Neural progenitor cell (in vitro differentiated cells): ENCODE results near the gene FGFBP3. TPM values are rescaled to one million over a fixed set of nuclear protein-coding genes. Genes with fewer than 3 reads are reported as not detected.
A peak's percentile ranks its signal among the peaks of the same experiment; 100 is the strongest.

Experiments
- DNase-seq: peaks from one replicate; pipeline ENCODE4 v3.0.0-alpha.2; 2016; ENCODE audit warnings: low spot score
- H2AFZ ChIP-seq: fragments of 200-600 bp; sonication (generic); replicated peaks from 2 replicates; pipeline ENCODE4 v1.6.1; 2016; ENCODE audit warnings: antibody characterized with exemption
- H3F3A ChIP-seq: fragments of 200-600 bp; sonication (generic); 2 replicates; pipeline ENCODE4 v1.6.1; 2016; ENCODE audit warnings: antibody characterized with exemption, low read depth
- H3K27ac ChIP-seq: fragments of 200-600 bp; sonication (generic); 2 replicates; pipeline ENCODE4 v1.5.1; 2016; ENCODE audit warnings: mild to moderate bottlenecking
- H3K27me3 ChIP-seq: fragments of 200-600 bp; sonication (generic); 2 replicates; pipeline ENCODE4 v1.6.1; 2016; ENCODE audit warnings: mild to moderate bottlenecking, moderate library complexity
- H3K36me3 ChIP-seq: fragments of 200-600 bp; sonication (generic); 2 replicates; pipeline ENCODE4 v1.5.1; 2016
- H3K4me1 ChIP-seq: fragments of 200-600 bp; sonication (generic); 2 replicates; pipeline ENCODE4 v1.6.1; 2016; ENCODE audit warnings: mixed run types
- H3K4me2 ChIP-seq: fragments of 200-600 bp; sonication (generic); 2 replicates; pipeline ENCODE4 v1.6.1; 2016
- H3K4me3 ChIP-seq: fragments of 200-600 bp; sonication (generic); 2 replicates; pipeline ENCODE4 v1.5.1; 2016
- H3K79me2 ChIP-seq: fragments of 200-600 bp; sonication (generic); 2 replicates; pipeline ENCODE4 v1.6.1; 2016; ENCODE audit warnings: low read depth
- H3K9ac ChIP-seq: fragments of 200-600 bp; sonication (generic); 2 replicates; pipeline ENCODE4 v1.6.1; 2016
- H3K9me3 ChIP-seq: fragments of 200-600 bp; sonication (generic); 2 replicates; pipeline ENCODE4 v1.5.1; 2016; ENCODE audit warnings: low read depth
- H4K20me1 ChIP-seq: fragments of 200-600 bp; sonication (generic); 2 replicates; pipeline ENCODE4 v1.6.1; 2016; ENCODE audit warnings: low read depth
- H3K27ac Mint-ChIP-seq: 3 replicates; pipeline ENCODE4 v1.8.0; 2021; ENCODE audit warnings: mixed read lengths
- H3K27me3 Mint-ChIP-seq: 2 replicates; pipeline ENCODE4 v1.8.0; 2022; ENCODE audit warnings: low read depth, mild to moderate bottlenecking, inconsistent platforms, moderate library complexity, mixed read lengths; ENCODE audit not compliant: insufficient read depth
- H3K36me3 Mint-ChIP-seq: 3 replicates; pipeline ENCODE4 v1.8.0; 2021; ENCODE audit warnings: mixed read lengths
- H3K4me1 Mint-ChIP-seq: 3 replicates; pipeline ENCODE4 v1.8.0; 2021; ENCODE audit warnings: mixed read lengths
- H3K4me3 Mint-ChIP-seq: 3 replicates; pipeline ENCODE4 v1.8.0; 2021; ENCODE audit warnings: mild to moderate bottlenecking, moderate library complexity, mixed read lengths
- H3K9me3 Mint-ChIP-seq: 3 replicates; pipeline ENCODE4 v1.8.0; 2020; ENCODE audit warnings: mixed read lengths
- EZH2 ChIP-seq: fragments of 200-600 bp; sonication (generic); IDR thresholded peaks from 2 replicates; pipeline ENCODE4 v1.6.1; 2017; ENCODE audit warnings: antibody characterized with exemption, mild to moderate bottlenecking, moderate library complexity
- EZH2phosphoT487 ChIP-seq: fragments of 200-600 bp; sonication (generic); IDR thresholded peaks from 2 replicates; pipeline ENCODE4 v1.6.1; 2017; ENCODE audit warnings: antibody characterized with exemption
- total RNA-seq: library from RNA; depleted of rRNA; stranded (reverse); fragments of >200 nt; gene quantifications from 2 replicates; pipeline ENCODE4 v1.2.3, GENCODE V29; 2015; ENCODE audit warnings: low replicate concordance
- TF ChIP-seq, protein P1 (sequence below): fragments of 200-600 bp; sonication (generic); IDR thresholded peaks from 2 replicates; pipeline ENCODE4 v1.5.1; 2017; ENCODE audit warnings: antibody characterized with exemption, mild to moderate bottlenecking

The FGFBP3 gene
- total RNA-seq, 1 donor from 2014 or later, result 14.0 TPM

DNA sequence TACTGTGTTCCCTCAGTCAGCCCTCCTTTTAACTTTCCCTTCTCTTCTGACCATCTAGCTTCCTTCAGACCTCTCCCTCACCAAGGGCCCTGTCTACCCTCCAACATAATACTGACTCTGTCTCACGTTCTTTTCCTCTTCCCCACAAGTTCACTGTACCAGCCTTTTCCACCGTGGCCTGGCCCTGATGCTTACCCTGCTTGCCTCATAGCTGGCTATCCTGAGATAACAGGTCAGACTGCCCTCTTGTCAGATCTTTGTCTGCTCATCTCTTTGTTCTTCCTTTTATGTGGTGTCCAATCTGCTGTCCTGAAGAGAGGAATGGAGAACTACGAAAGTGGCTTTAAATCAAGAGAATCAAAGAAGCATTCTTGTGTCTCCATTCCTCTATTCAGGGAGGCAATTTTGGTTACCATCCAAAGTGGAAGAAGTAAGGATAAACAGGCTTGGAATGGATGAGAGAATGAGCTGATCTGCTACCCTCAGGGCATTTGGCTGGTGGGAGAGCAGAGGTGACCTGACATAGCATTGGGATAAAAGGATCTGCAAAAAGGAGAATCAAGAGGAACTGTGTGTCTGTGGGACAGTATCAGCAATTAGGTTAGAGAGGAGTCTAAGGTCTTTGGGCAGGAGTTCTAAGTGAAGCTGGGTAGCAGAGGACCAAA lies 22.4 kb upstream of the FGFBP3 start:
- Mint-ChIP-seq H3K27ac (no peak overlapping the region), H3K9me3 (no peaks in the 10 kb centered on the region), H3K4me3 (no peak overlapping the region), H3K4me1 (peaks cover 7% of the 10 kb centered on the region), H3K27me3 (no peaks in the 10 kb centered on the region), H3K36me3 (peaks cover 38% of the 10 kb centered on the region)
- no peaks in the 10 kb centered on the region for H3K4me1 ChIP-seq
- no peak overlapping the region for H2AFZ ChIP-seq
- peaks cover 90% of the 10 kb centered on the region for H4K20me1 ChIP-seq
- no peaks in the 10 kb centered on the region for H3K27me3 ChIP-seq
- H3K4me2 ChIP-seq, result no peak overlapping the region
- H3K36me3 ChIP-seq, result peaks cover 9% of the 10 kb centered on the region
- no peak overlapping the region for H3K9ac ChIP-seq
- TF ChIP-seq EZH2, result no peak
- TF ChIP-seq EZH2phosphoT487, result no peak
- TF ChIP-seq, protein P1, sequence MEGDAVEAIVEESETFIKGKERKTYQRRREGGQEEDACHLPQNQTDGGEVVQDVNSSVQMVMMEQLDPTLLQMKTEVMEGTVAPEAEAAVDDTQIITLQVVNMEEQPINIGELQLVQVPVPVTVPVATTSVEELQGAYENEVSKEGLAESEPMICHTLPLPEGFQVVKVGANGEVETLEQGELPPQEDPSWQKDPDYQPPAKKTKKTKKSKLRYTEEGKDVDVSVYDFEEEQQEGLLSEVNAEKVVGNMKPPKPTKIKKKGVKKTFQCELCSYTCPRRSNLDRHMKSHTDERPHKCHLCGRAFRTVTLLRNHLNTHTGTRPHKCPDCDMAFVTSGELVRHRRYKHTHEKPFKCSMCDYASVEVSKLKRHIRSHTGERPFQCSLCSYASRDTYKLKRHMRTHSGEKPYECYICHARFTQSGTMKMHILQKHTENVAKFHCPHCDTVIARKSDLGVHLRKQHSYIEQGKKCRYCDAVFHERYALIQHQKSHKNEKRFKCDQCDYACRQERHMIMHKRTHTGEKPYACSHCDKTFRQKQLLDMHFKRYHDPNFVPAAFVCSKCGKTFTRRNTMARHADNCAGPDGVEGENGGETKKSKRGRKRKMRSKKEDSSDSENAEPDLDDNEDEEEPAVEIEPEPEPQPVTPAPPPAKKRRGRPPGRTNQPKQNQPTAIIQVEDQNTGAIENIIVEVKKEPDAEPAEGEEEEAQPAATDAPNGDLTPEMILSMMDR, result no peak
- no peak overlapping the region for H3K27ac ChIP-seq
- peaks cover 14% of the 10 kb centered on the region for H3F3A ChIP-seq
- no peak for DNase-seq
- H3K4me3 ChIP-seq, result no peak overlapping the region
- H3K9me3 ChIP-seq, result no peaks in the 10 kb centered on the region
- peaks cover 100% of the 10 kb centered on the region for H3K79me2 ChIP-seq

DNA sequence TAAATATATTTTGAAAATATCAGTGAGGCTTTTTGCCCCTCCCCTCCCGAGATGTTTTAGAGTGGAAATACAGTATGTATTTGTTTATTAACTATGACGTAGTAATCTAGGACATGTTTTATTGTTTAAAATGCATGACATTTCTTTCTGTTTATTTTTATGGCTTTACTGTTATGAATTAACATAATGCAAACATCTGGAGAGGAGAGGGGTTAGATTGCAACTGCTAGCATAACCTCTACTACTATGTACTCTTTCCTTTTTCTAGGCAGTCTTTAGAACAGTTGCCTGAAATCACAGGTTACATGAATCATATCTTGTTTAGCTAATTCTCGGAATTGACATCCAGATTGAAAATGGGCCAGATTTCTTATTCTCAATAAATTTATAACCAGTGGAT lies 21.7 kb upstream of the FGFBP3 start:
- Histone ChIP-seq H3K36me3 (peaks cover 7% of the 10 kb centered on the region), H3K4me2 (no peak overlapping the region), H3K4me1 (no peaks in the 10 kb centered on the region), H3F3A (peaks cover 14% of the 10 kb centered on the region), H3K79me2 (peaks cover 100% of the 10 kb centered on the region), H4K20me1 (peaks cover 93% of the 10 kb centered on the region), H3K27me3 (no peaks in the 10 kb centered on the region), H3K4me3 (no peak overlapping the region), H3K9me3 (no peaks in the 10 kb centered on the region), H3K27ac (no peak overlapping the region), H3K9ac (no peak overlapping the region), H2AFZ (no peak overlapping the region)
- Mint-ChIP-seq H3K27ac (no peak overlapping the region), H3K36me3 (peaks cover 38% of the 10 kb centered on the region), H3K4me1 (peaks cover 11% of the 10 kb centered on the region), H3K9me3 (no peaks in the 10 kb centered on the region), H3K27me3 (no peaks in the 10 kb centered on the region), H3K4me3 (no peak overlapping the region)
- no peak for DNase-seq
- TF ChIP-seq, protein P1, result no peak
- TF ChIP-seq EZH2, result no peak
- no peak for TF ChIP-seq EZH2phosphoT487

DNA sequence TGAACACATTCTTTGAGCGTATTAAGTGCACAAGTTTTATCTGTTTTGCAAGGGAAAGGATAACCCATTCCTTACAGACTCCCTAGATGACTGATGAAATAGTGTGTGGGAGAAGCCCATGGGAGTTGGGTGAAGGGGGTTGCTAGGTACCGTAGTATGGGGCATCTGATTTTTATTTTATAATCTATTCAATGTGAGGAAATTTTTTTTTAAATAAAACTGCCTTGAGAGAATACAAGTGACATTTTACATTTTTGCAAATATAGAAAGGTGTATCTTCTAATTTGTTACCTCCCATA lies 15.7 kb upstream of the FGFBP3 start:
- peaks cover 12% of the 10 kb centered on the region for H3K36me3 Mint-ChIP-seq
- H3K4me3 ChIP-seq, result peak overlapping the region; percentile 82
- peaks cover 31% of the 10 kb centered on the region for H3K4me1 Mint-ChIP-seq
- H3F3A ChIP-seq, result peaks cover 21% of the 10 kb centered on the region
- DNase-seq, result no peak
- H3K79me2 ChIP-seq, result peaks cover 65% of the 10 kb centered on the region
- H3K27me3 Mint-ChIP-seq, result peaks cover 3% of the 10 kb centered on the region
- H3K27me3 ChIP-seq, result no peaks in the 10 kb centered on the region
- H3K27ac Mint-ChIP-seq, result no peak overlapping the region
- peak overlapping the region; percentile 90 for H3K9ac ChIP-seq
- H4K20me1 ChIP-seq, result peaks cover 51% of the 10 kb centered on the region
- H3K4me3 Mint-ChIP-seq, result peak overlapping the region; percentile 96
- no peaks in the 10 kb centered on the region for H3K9me3 Mint-ChIP-seq
- H3K36me3 ChIP-seq, result no peaks in the 10 kb centered on the region
- peaks cover 13% of the 10 kb centered on the region for H3K4me1 ChIP-seq
- TF ChIP-seq, protein P1, result no peak
- TF ChIP-seq EZH2 (no peak), EZH2phosphoT487 (no peak)
- no peak overlapping the region for H3K27ac ChIP-seq
- no peak overlapping the region for H2AFZ ChIP-seq
- peak overlapping the region; percentile 97 for H3K4me2 ChIP-seq
- no peaks in the 10 kb centered on the region for H3K9me3 ChIP-seq
